ENCODE measurements around the gene ADH1C.
"Not testable (repeated sequence)": the region's sequence is repeated elsewhere in the genome, so short reads cannot be mapped to it uniquely, and the experiment has no call there.

The ADH1C gene

GRCh38 chr4:99357948-99358347 is 5.4 kb upstream of the ADH1C start:
- DNase-seq (ENCODE audit: low read depth) = no peak

GRCh38 chr4:99356992-99357391 is 4.4 kb upstream of the ADH1C start:
- DNase-seq (ENCODE audit: low read depth) = no peak

- not testable (repeated sequence) for DNase-seq (ENCODE audit: low read depth)
Observed at GRCh38 chr4:99356149-99356548, 3.6 kb upstream of the ADH1C start.

- no peak for DNase-seq (ENCODE audit: low read depth)
Observed at GRCh38 chr4:99351487-99351886, 1.1 kb downstream of the ADH1C start.

GRCh38 chr4:99349338-99349737 is 3.2 kb downstream of the ADH1C start:
- DNase-seq (ENCODE audit: low read depth) = no peak

- not testable (repeated sequence) for DNase-seq (ENCODE audit: low read depth)
Observed at GRCh38 chr4:99342624-99343023, 9.9 kb downstream of the ADH1C start.

- no peak for DNase-seq (ENCODE audit: low read depth)
Observed at GRCh38 chr4:99341426-99341825, 11.1 kb downstream of the ADH1C start.

GRCh38 chr4:99339172-99339571 is 13.4 kb downstream of the ADH1C start:
- DNase-seq (ENCODE audit: low read depth) = no peak

GRCh38 chr4:99336553-99336952 is 16.0 kb downstream of the ADH1C start:
- no peak for DNase-seq (ENCODE audit: low read depth)

GRCh38 chr4:99334880-99335279 is 17.7 kb downstream of the ADH1C start:
- DNase-seq (ENCODE audit: low read depth) = no peak

GRCh38 chr4:99330648-99331047 is 21.9 kb downstream of the ADH1C start:
- no peak for DNase-seq (ENCODE audit: low read depth)

- DNase-seq (ENCODE audit: low read depth) = no peak
Observed at GRCh38 chr4:99329876-99330275, 22.7 kb downstream of the ADH1C start.

GRCh38 chr4:99324979-99325378 is 27.6 kb downstream of the ADH1C start:
- DNase-seq (ENCODE audit: low read depth) = peak; percentile 82

GRCh38 chr4:99324361-99324760 is 28.2 kb downstream of the ADH1C start:
- no peak for DNase-seq (ENCODE audit: low read depth)

- peak; percentile 74 for DNase-seq (ENCODE audit: low read depth)
Observed at GRCh38 chr4:99323756-99324155, 28.8 kb downstream of the ADH1C start.

GRCh38 chr4:99321241-99322191 is 31.0 kb downstream of the ADH1C start, which contains the start of gene ADH1B:
TSS of gene ADH1B (minus strand) at chr4:99321401. CDS start at chr4:99321331, 70 bp downstream.
- DNase-seq (ENCODE audit: low read depth) = no peak

- not testable (repeated sequence) for DNase-seq (ENCODE audit: low read depth)
Observed at GRCh38 chr4:99317811-99318210, 34.7 kb downstream of the ADH1C start.

GRCh38 chr4:99317354-99317753 is 35.2 kb downstream of the ADH1C start:
- DNase-seq (ENCODE audit: low read depth) = no peak

- no peak for DNase-seq (ENCODE audit: low read depth)
Observed at GRCh38 chr4:99315839-99316238, 36.7 kb downstream of the ADH1C start.

GRCh38 chr4:99314211-99314610 is 38.3 kb downstream of the ADH1C start:
- no peak for DNase-seq (ENCODE audit: low read depth)

- no peak for DNase-seq (ENCODE audit: low read depth)
Observed at GRCh38 chr4:99310389-99310788, 42.2 kb downstream of the ADH1C start.

GRCh38 chr4:99305638-99306400 is 46.7 kb downstream of the ADH1C start:
- no peak for DNase-seq (ENCODE audit: low read depth)
